K562 (cell line): ENCODE results near the gene TRIM38. TPM values are rescaled to one million over a fixed set of nuclear protein-coding genes. Genes with fewer than 3 reads are reported as not detected.

ENCODE experiments used
- CBFB ChIP-seq: sonication (generic); formaldehyde crosslinking; IDR thresholded peaks from 2 replicates; pipeline ENCODE4 v1.4.0; 2020; ENCODE audit warnings: mild to moderate bottlenecking, missing genetic modification reagents
- DIDO1 ChIP-seq: fragments of 450-650 bp; IDR thresholded peaks from 2 replicates; pipeline ENCODE4 v1.6.1; 2016; ENCODE audit warnings: low read depth, missing biosample characterization, missing genetic modification characterization
- EZH2 ChIP-seq: IDR thresholded peaks from 2 replicates; pipeline ENCODE4 v1.6.1; 2012; ENCODE audit warnings: low read depth, mild to moderate bottlenecking, inconsistent platforms, low read length, borderline replicate concordance
- FIP1L1 ChIP-seq: fragments of 200-400 bp; formaldehyde crosslinking; IDR thresholded peaks from 2 replicates; pipeline ENCODE4 v1.6.1; 2018; ENCODE audit warnings: mild to moderate bottlenecking, low read depth, low read length; ENCODE audit not compliant: poor library complexity, severe bottlenecking
- FUS ChIP-seq: fragments of 200-400 bp; formaldehyde crosslinking; optimal IDR thresholded peaks from 2 replicates; pipeline ENCODE3; 2017; ENCODE audit warnings: low read depth, low read length
- GATAD2A ChIP-seq: fragments of 450-650 bp; IDR thresholded peaks from 2 replicates; pipeline ENCODE4 v1.6.1; 2017
- GTF2E2 ChIP-seq: fragments of 200-800 bp; sonication (Bioruptor generic); IDR thresholded peaks from 2 replicates; pipeline ENCODE4 v1.6.1; 2016; ENCODE audit warnings: missing genetic modification characterization, missing compliant biosample characterization
- L3MBTL2 ChIP-seq: fragments of 450-650 bp; IDR thresholded peaks from 2 replicates; pipeline ENCODE4 v1.6.1; 2016; ENCODE audit warnings: mild to moderate bottlenecking, moderate library complexity
- MED1 ChIP-seq: sonication (generic); formaldehyde crosslinking; IDR thresholded peaks from 2 replicates; pipeline ENCODE4 v1.8.1; 2023; ENCODE audit warnings: missing genetic modification reagents, borderline replicate concordance
- MTA2 ChIP-seq: fragments of 450-650 bp; IDR thresholded peaks from 2 replicates; pipeline ENCODE4 v1.6.1; 2016; ENCODE audit warnings: low read depth
- NKRF ChIP-seq: fragments of 450-650 bp; IDR thresholded peaks from 2 replicates; pipeline ENCODE4 v1.6.1; 2016; ENCODE audit warnings: borderline replicate concordance
- RFX7 ChIP-seq: fragments of 250-450 bp; sonication (Bioruptor Pico); IDR thresholded peaks from 2 replicates; pipeline ENCODE4 v1.5.1; 2021; ENCODE audit warnings: mild to moderate bottlenecking
- SIN3A ChIP-seq, 2 experiments: fragments of 150-350 bp in 1 of 2; IDR thresholded peaks; 2 replicates each; pipeline ENCODE4 v1.6.1; 2011 to 2016; ENCODE audit warnings: borderline replicate concordance in 2 of 2, low read depth in 2 of 2, low read length in 2 of 2, mild to moderate bottlenecking in 2 of 2, moderate library complexity in 2 of 2; ENCODE audit not compliant: control insufficient read depth in 1 of 2
- SIRT6 ChIP-seq: IDR thresholded peaks from one replicate; pipeline ENCODE4 v1.6.1; 2012; ENCODE audit warnings: low read depth, mild to moderate bottlenecking, control low read depth, inconsistent platforms, low read length, moderate library complexity
- ZNF395 ChIP-seq: fragments of 200-800 bp; sonication (Bioruptor generic); IDR thresholded peaks from 2 replicates; pipeline ENCODE4 v1.6.1; 2017; ENCODE audit warnings: missing genetic modification characterization, missing compliant biosample characterization
- ZNF41 ChIP-seq: fragments of 250-450 bp; sonication (Bioruptor Pico); conservative IDR thresholded peaks from 2 replicates; pipeline ENCODE4 v1.4.0; 2020; ENCODE audit warnings: mild to moderate bottlenecking
- ZNF586 ChIP-seq: fragments of 450-650 bp; formaldehyde crosslinking; conservative IDR thresholded peaks from 2 replicates; pipeline ENCODE4 v1.4.0; 2020; ENCODE audit warnings: mild to moderate bottlenecking, moderate library complexity
- ZNF699 ChIP-seq: fragments of 250-450 bp; sonication (Bioruptor Pico); IDR thresholded peaks from 2 replicates; pipeline ENCODE4 v1.8.0; 2021; ENCODE audit warnings: mild to moderate bottlenecking, moderate library complexity; ENCODE audit not compliant: insufficient replicate concordance
- ZNF76 ChIP-seq: fragments of 250-450 bp; sonication (Bioruptor Pico); IDR thresholded peaks from 2 replicates; pipeline ENCODE4 v1.4.0; 2020; ENCODE audit warnings: mild to moderate bottlenecking, moderate library complexity, borderline replicate concordance
- ZNF785 ChIP-seq: fragments of 250-450 bp; sonication (Bioruptor Pico); IDR thresholded peaks from 2 replicates; pipeline ENCODE4 v1.4.0; 2020; ENCODE audit warnings: mild to moderate bottlenecking
- polyA plus RNA-seq, 8 experiments: library from polyadenylated mRNA; depleted of rRNA in 4 of 8; stranded (reverse) in 5 of 8; unstranded in 3 of 8; fragments of >200 nt; fragmentation: Nextera tagmentation in 2 of 8; fragmentation: Illumina TruSeq in 1 of 8; extraction: Ambion mirVana in 2 of 8; extraction: Trizol in 1 of 8; gene quantifications; 2 replicates each; pipeline versions ENCODE4 v1.2.1 to v1.2.3, GENCODE V29; 2011 to 2014; ENCODE audit warnings: inconsistent platforms in 1 of 8, missing spikeins in 1 of 8
- total RNA-seq, 7 experiments: library from RNA; depleted of rRNA in 6 of 7; stranded (reverse); fragments of >200 nt in 6 of 7; fragmentation: Illumina TruSeq in 2 of 7; extraction: Trizol in 2 of 7; gene quantifications; 2 replicates each; pipeline versions ENCODE4 v1.2.1 to v1.2.3, GENCODE V29; 2011 to 2021; ENCODE audit warnings: low replicate concordance in 1 of 7
- TF ChIP-seq, protein P1 (sequence below): fragments of 450-650 bp; formaldehyde crosslinking; IDR thresholded peaks from 2 replicates; pipeline ENCODE4 v1.4.0; 2022; ENCODE audit warnings: mild to moderate bottlenecking, moderate library complexity
- TF ChIP-seq, protein P2 (sequence below): fragments of 450-650 bp; formaldehyde crosslinking; IDR thresholded peaks from 2 replicates; pipeline ENCODE4 v1.4.0; 2020; ENCODE audit warnings: mild to moderate bottlenecking, mixed read lengths

TRIM38 gene
- total and polyA plus RNA-seq, 9 of the 15 experiments (the other 6 are each of a cell fraction or from before 2014, with no cell fraction given) = 1.7 to 6.7 (median 6.3) TPM

DNA sequence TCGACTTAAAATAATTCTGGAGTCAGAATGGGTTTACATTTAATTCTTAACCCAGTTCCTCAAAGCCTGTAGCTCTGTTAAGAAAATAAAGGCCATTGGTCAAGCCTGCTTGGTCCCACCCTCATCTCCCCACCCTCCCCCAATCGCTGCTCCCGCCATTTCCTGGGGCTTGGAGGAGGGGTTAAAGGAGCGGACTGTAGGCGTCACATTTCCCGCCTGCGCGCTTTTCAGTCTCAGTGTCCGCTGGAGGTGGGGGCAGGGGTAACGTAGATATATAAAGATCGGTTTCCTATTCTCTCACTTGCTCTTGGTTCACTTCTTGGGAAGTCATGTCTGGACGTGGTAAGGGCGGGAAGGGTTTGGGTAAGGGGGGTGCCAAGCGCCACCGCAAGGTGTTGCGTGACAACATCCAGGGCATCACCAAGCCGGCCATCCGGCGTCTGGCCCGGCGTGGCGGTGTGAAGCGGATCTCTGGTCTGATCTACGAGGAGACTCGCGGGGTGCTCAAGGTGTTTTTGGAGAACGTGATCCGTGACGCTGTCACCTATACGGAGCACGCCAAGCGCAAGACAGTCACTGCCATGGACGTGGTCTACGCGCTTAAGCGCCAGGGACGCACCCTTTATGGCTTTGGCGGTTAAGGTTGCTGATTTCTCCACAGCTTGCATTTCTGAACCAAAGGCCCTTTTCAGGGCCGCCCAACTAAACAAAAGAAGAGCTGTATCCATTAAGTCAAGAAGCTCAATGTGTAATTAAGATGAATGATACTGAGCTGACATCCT is 58.9 kb downstream of the TRIM38 start (continued):
- peak; percentile 88; the same call in 1 of the 2 replicates for TF ChIP-seq MED1 (CRISPR knock-in tag)
- no peak for TF ChIP-seq RFX7
- peak; percentile 94 for TF ChIP-seq FIP1L1
- TF ChIP-seq GATAD2A = 0 out of 2 replicates have a peak, but pooled peaks have one; percentile 59
- TF ChIP-seq FUS = no peak
- TF ChIP-seq, protein P1, sequence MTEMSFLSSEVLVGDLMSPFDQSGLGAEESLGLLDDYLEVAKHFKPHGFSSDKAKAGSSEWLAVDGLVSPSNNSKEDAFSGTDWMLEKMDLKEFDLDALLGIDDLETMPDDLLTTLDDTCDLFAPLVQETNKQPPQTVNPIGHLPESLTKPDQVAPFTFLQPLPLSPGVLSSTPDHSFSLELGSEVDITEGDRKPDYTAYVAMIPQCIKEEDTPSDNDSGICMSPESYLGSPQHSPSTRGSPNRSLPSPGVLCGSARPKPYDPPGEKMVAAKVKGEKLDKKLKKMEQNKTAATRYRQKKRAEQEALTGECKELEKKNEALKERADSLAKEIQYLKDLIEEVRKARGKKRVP (CRISPR knock-in tag) = no peak
- TF ChIP-seq ZNF41 (CRISPR knock-in tag) = no peak; the same call in 1 of the 2 replicates
- TF ChIP-seq ZNF699 (CRISPR knock-in tag) = no peak
- peak; percentile 74 for TF ChIP-seq NKRF
- no peak for TF ChIP-seq DIDO1
- TF ChIP-seq ZNF395 (CRISPR knock-in tag) = peak; percentile 56; the same call in 1 of the 2 replicates
- no peak for TF ChIP-seq ZNF785 (CRISPR knock-in tag)
- 0 out of 2 replicates have a peak, but pooled peaks have one; percentile 6 for TF ChIP-seq MTA2
- peak; percentile 75 for TF ChIP-seq L3MBTL2
- TF ChIP-seq SIRT6 = no peak
- TF ChIP-seq, protein P2, sequence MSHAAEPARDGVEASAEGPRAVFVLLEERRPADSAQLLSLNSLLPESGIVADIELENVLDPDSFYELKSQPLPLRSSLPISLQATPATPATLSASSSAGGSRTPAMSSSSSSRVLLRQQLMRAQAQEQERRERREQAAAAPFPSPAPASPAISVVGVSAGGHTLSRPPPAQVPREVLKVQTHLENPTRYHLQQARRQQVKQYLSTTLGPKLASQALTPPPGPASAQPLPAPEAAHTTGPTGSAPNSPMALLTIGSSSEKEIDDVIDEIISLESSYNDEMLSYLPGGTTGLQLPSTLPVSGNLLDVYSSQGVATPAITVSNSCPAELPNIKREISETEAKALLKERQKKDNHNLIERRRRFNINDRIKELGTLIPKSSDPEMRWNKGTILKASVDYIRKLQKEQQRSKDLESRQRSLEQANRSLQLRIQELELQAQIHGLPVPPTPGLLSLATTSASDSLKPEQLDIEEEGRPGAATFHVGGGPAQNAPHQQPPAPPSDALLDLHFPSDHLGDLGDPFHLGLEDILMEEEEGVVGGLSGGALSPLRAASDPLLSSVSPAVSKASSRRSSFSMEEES = no peak
- TF ChIP-seq ZNF76 (CRISPR knock-in tag) = no peak
- TF ChIP-seq GTF2E2 (tag) = peak; percentile 90
- no peak for TF ChIP-seq EZH2
- TF ChIP-seq SIN3A (IDR thresholded peaks at IDR 0.05; ENCODE audit: borderline replicate concordance in 2 of 2, control insufficient read depth in 1 of 2, low read depth in 2 of 2, low read length in 2 of 2) = 0 out of 4 replicates have a peak, but pooled peaks have one; percentile 9 to 21
- no peak for TF ChIP-seq ZNF586 (CRISPR knock-in tag)
- 0 out of 2 replicates have a peak, but pooled peaks have one; percentile 70 for TF ChIP-seq CBFB (CRISPR knock-in tag)
